ENCODE data around the gene ZFR. TPM values are rescaled to one million over a fixed set of nuclear protein-coding genes. Genes with fewer than 3 reads are reported as not detected.

Gene ZFR
- total and polyA plus RNA-seq, 8 donors: 15.7 to 33.4 (median 23.1) TPM

- H3K9me3 ChIP-seq: no peaks in the 10 kb centered on the region
- no peak for ATAC-seq
- intact Hi-C loops (cut with DNase I): no loop called here
- no peak for DNase-seq
- peaks cover 0 to 4% (median 0%) of the 10 kb centered on the region in 4 donors for H3K27me3 ChIP-seq
- no peak overlapping the region for H3K27ac ChIP-seq
- no peaks in the 10 kb centered on the region for H3K4me1 ChIP-seq
- WGBS, 2 donors: 72 to 81% methylated on average over 6 of the region's 6 CpGs
- no peak for FAIRE-seq
- no peak overlapping the region for H3K4me3 ChIP-seq
- TF ChIP-seq CTCF (IDR thresholded peaks at IDR 0.05): no peak
- no peaks in the 10 kb centered on the region for H3K36me3 ChIP-seq
Observed at GRCh38 chr5:32461441-32462120, 17.0 kb upstream of the ZFR start.

GRCh38 chr5:32460702-32461101, 16.2 kb upstream of the ZFR start:
- Histone ChIP-seq H3K36me3 (no peaks in the 10 kb centered on the region), H3K4me3 (no peak overlapping the region), H3K27me3 (peaks cover 0 to 4% (median 0%) of the 10 kb centered on the region in 4 donors), H3K4me1 (no peaks in the 10 kb centered on the region), H3K27ac (no peak overlapping the region), H3K9me3 (no peaks in the 10 kb centered on the region)
- no peak for DNase-seq
- ATAC-seq: no peak
- TF ChIP-seq CTCF (IDR thresholded peaks at IDR 0.05): no peak
- intact Hi-C loops (cut with DNase I): no loop called here
- FAIRE-seq: no peak
- 71 to 77% methylated on average over 2 of the region's 2 CpGs for WGBS, 2 donors

GRCh38 chr5:32458880-32459495, 14.4 kb upstream of the ZFR start:
- no peak overlapping the region for H3K27ac ChIP-seq
- intact Hi-C loops (cut with DNase I): no loop called here
- no peaks in the 10 kb centered on the region for H3K9me3 ChIP-seq
- DNase-seq: no peak
- H3K4me3 ChIP-seq: no peak overlapping the region
- H3K36me3 ChIP-seq: no peaks in the 10 kb centered on the region
- WGBS, 2 donors: 88 to 89% methylated on average over 5 of the region's 5 CpGs
- TF ChIP-seq CTCF (IDR thresholded peaks at IDR 0.05): no peak
- no peak for FAIRE-seq
- no peak for ATAC-seq
- no peaks in the 10 kb centered on the region for H3K27me3 ChIP-seq
- no peaks in the 10 kb centered on the region for H3K4me1 ChIP-seq

GRCh38 chr5:32455311-32455710, 10.8 kb upstream of the ZFR start:
- no peak for FAIRE-seq
- WGBS, 2 donors: 86 to 92% methylated on average over 6 of the region's 6 CpGs

More at GRCh38 chr5:32455311-32455710, 10.8 kb upstream of the ZFR start:
- ATAC-seq (no peak), DNase-seq (no peak)
- Histone ChIP-seq H3K4me1 (no peaks in the 10 kb centered on the region), H3K27me3 (no peaks in the 10 kb centered on the region), H3K9me3 (no peaks in the 10 kb centered on the region), H3K4me3 (no peak overlapping the region), H3K36me3 (no peaks in the 10 kb centered on the region), H3K27ac (no peak overlapping the region)
- no peak for TF ChIP-seq CTCF (IDR thresholded peaks at IDR 0.05)
- intact Hi-C loops (cut with DNase I): no loop called here
